Adrenal gland (tissue), 12 donors: ENCODE measurements around the gene TMEM245. TPM values are rescaled to one million over a fixed set of nuclear protein-coding genes. Genes with fewer than 3 reads are reported as not detected.

Experiments
- DNase-seq, 7 donors: peaks; one replicate each; pipeline ENCODE4 v3.0.0-alpha.2; 2019 to 2020
- H3K27ac ChIP-seq, 5 donors: fragments of 200-600 bp; sonication (generic) in 4 of 5; 1 replicate in 3 of 5; 2 replicates in 2 of 5; pipeline versions ENCODE4 v1.5.1 to v1.8.0; 2016 to 2020; ENCODE audit warnings: mild to moderate bottlenecking in 1 of 5
- H3K27me3 ChIP-seq: fragments of 200-600 bp; 2 replicates; pipeline ENCODE4 v1.8.0; 2021
- H3K36me3 ChIP-seq, 2 donors: fragments of 200-600 bp; replicated peaks in 1 of 2; 1 replicate in 1 of 2; 2 replicates in 1 of 2; pipeline versions ENCODE4 v1.5.1 to v1.8.0; 2018 to 2022
- H3K4me1 ChIP-seq, 2 donors: fragments of 200-600 bp; replicated peaks in 1 of 2; 1 replicate in 1 of 2; 2 replicates in 1 of 2; pipeline versions ENCODE4 v1.5.1 to v1.8.0; 2018 to 2021
- H3K4me3 ChIP-seq, 4 donors: fragments of 200-600 bp; sonication (generic) in 3 of 4; one replicate each; pipeline ENCODE4 v1.5.1; 2016 to 2018
- H3K9me3 ChIP-seq, 3 donors: fragments of 200-600 bp; sonication (generic) in 1 of 3; replicated peaks in 1 of 3; 1 replicate in 2 of 3; 2 replicates in 1 of 3; pipeline versions ENCODE4 v1.5.1 to v1.8.0; 2016 to 2021
- POLR2A ChIP-seq, 2 donors: fragments of 450-650 bp; IDR thresholded peaks; one replicate each; pipeline ENCODE4 v1.6.1; 2017; ENCODE audit warnings: antibody characterized with exemption in 2 of 2, mild to moderate bottlenecking in 2 of 2, moderate library complexity in 1 of 2
- WGBS, 4 donors: extraction: QIAGEN DNeasy Blood & Tissue Kit in 2 of 4; methylation state at CpG; one replicate each; pipeline versions ENCODE4 v1.1.5 to v1.1.7; 2013 to 2017; 5-methylcytosine and 5-hydroxymethylcytosine counted together
- intact Hi-C, 2 donors: fragments of 100-400 bp; cut with DNase I; formaldehyde crosslinking; loops; one replicate each; pipeline versions ENCODE4 v1.14.1 to v1.15.0; 2022 to 2023
- polyA plus RNA-seq, 3 donors: library from polyadenylated mRNA; stranded (reverse); fragments of 200-250 nt in 2 of 3; fragments of 350-450 nt in 1 of 3; fragmentation: Illumina TruSeq in 1 of 3; extraction: RNeasy Lipid Tissue Mini Kit (QIAGEN cat#74804) in 1 of 3; gene quantifications; one replicate each; pipeline ENCODE4 v1.2.3, GENCODE V29; 2013 to 2014
- total RNA-seq, 9 donors: library from RNA; depleted of rRNA in 4 of 9; stranded (reverse); fragments of >200 nt in 4 of 9; fragments of 120-200 nt in 1 of 9; fragmentation: NEBNext Ultra II Directional in 1 of 9; extraction: Animal tissue kit (Norgen Biotek cat#: 25700) in 1 of 9; gene quantifications; one replicate each; pipeline versions ENCODE4 v1.1.0 to v1.2.4, GENCODE V29; 2013 to 2023
- TF ChIP-seq, protein P1 (sequence below), 6 experiments: fragments of 450-650 bp in 4 of 6; fragments of 200-600 bp in 2 of 6; sonication (generic) in 1 of 6; IDR thresholded peaks; 1 replicate in 5 of 6; 2 replicates in 1 of 6; pipeline versions ENCODE4 v1.5.1 to v1.8.0; 2016 to 2021; ENCODE audit warnings: antibody characterized with exemption in 6 of 6, mild to moderate bottlenecking in 2 of 6, moderate library complexity in 1 of 6
- donor health status: healthy with polysubstance abuse.
- donor health status: Bipolar disorder and iron deficiency.
- donor health status: DM: yes; HTN: yes; CAD: no.
- donor health status: DM: no; HTN: no; CAD: no.
- donor health status: DM: no; HTN: no; CAD: no.
- donor health status: DM: yes; HTN: yes; CAD: no.

The TMEM245 gene
- total and polyA plus RNA-seq, 12 donors = 23.6 to 363 (median 143) TPM

DNA sequence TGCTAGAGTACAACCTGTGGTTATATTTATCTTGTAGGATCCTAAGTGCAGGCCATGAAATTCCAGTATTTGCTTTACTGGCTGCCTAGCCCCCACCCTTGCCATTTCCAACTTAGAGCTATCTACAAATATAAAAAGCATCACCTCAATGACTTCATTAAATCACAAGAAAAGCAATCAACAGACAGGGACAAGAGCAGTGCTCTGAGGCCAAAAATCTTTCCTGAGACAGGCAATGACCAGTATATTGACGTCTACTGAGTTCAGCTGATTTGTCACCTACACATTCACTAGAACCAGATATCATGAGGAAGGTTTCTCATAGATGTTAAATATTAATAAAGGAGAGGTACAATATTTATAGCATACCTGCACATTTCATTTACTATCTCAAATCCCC lies 68.0 kb downstream of the TMEM245 start:
- Histone ChIP-seq H3K27ac (peak overlapping the region in 1 of 5 donors; percentile 15), H3K27me3 (no peaks in the 10 kb centered on the region), H3K9me3 (no peaks in the 10 kb centered on the region), H3K4me1 (peaks cover 10 to 31% of the 10 kb centered on the region in 2 donors), H3K4me3 (no peak overlapping the region), H3K36me3 (peaks cover 0 to 63% of the 10 kb centered on the region in 2 donors)
- intact Hi-C loops = no loop called here
- WGBS, 4 donors = 73 to 90% (median 80%) methylated on average over 1 of the region's 1 CpG
- DNase-seq = no peak
- TF ChIP-seq, protein P1, sequence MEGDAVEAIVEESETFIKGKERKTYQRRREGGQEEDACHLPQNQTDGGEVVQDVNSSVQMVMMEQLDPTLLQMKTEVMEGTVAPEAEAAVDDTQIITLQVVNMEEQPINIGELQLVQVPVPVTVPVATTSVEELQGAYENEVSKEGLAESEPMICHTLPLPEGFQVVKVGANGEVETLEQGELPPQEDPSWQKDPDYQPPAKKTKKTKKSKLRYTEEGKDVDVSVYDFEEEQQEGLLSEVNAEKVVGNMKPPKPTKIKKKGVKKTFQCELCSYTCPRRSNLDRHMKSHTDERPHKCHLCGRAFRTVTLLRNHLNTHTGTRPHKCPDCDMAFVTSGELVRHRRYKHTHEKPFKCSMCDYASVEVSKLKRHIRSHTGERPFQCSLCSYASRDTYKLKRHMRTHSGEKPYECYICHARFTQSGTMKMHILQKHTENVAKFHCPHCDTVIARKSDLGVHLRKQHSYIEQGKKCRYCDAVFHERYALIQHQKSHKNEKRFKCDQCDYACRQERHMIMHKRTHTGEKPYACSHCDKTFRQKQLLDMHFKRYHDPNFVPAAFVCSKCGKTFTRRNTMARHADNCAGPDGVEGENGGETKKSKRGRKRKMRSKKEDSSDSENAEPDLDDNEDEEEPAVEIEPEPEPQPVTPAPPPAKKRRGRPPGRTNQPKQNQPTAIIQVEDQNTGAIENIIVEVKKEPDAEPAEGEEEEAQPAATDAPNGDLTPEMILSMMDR (IDR thresholded peaks at IDR 0.05) = no peak
- no peak for TF ChIP-seq POLR2A (IDR thresholded peaks at IDR 0.05)

DNA sequence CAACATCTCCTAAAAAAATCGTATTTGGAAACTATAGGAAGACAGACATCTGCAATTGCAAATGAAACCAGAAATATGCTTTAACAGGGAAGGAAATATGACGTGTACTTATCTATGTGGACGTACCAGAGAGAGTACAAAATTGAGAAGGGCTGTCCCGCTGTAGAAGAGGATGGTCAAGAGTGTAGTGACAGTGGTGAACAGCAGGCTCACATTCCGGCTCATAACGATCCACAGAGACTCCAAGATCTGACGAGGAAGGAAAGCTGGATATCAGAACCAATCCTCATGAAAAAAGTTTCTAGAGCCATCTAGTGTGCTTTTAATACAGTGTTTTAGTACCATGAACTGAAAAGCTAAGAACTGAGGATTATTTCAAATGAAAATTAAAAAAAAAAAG lies 69.3 kb downstream of the TMEM245 start:
- WGBS, 4 donors = 75 to 80% (median 79%) methylated on average over 7 of the region's 7 CpGs
- H3K27me3 ChIP-seq = no peaks in the 10 kb centered on the region
- intact Hi-C loops = no loop called here
- peaks cover 0 to 65% of the 10 kb centered on the region in 2 donors for H3K36me3 ChIP-seq
- H3K4me1 ChIP-seq = peaks cover 10 to 31% of the 10 kb centered on the region in 2 donors
- DNase-seq = no peak
- TF ChIP-seq POLR2A (IDR thresholded peaks at IDR 0.05) = no peak
- TF ChIP-seq, protein P1 (IDR thresholded peaks at IDR 0.05) = no peak
- H3K4me3 ChIP-seq = no peak overlapping the region
- H3K9me3 ChIP-seq = no peaks in the 10 kb centered on the region
- no peak overlapping the region for H3K27ac ChIP-seq

DNA sequence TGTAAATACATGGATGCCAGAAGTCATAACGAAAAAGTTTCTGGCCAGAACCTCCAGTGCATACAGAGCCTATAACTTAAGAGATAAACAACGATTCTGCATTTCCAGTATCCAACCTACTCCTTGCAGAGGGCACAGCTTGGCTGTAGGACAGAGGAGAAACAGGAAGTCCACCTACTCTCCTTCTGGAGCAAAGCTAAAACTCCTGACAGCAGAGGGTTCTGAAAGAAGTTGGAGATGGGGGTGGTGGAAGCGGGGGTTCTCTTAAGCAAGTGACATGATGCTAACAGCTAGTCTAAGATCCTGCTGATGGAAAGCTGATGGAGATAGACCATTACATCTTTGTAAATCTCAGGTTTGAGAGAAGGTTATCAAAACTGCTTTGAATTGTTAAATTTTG lies 70.9 kb downstream of the TMEM245 start:
- Histone ChIP-seq H3K36me3 (peaks cover 0 to 68% of the 10 kb centered on the region in 2 donors), H3K27me3 (no peaks in the 10 kb centered on the region), H3K4me3 (no peak overlapping the region), H3K9me3 (no peaks in the 10 kb centered on the region), H3K4me1 (peaks cover 5 to 20% of the 10 kb centered on the region in 2 donors), H3K27ac (no peak overlapping the region)
- TF ChIP-seq POLR2A (IDR thresholded peaks at IDR 0.05) = no peak
- TF ChIP-seq, protein P1 (IDR thresholded peaks at IDR 0.05) = no peak
- 90 to 98% (median 94%) methylated on average over 3 of the region's 3 CpGs for WGBS, 4 donors
- intact Hi-C loops = no loop called here
- DNase-seq = no peak

DNA sequence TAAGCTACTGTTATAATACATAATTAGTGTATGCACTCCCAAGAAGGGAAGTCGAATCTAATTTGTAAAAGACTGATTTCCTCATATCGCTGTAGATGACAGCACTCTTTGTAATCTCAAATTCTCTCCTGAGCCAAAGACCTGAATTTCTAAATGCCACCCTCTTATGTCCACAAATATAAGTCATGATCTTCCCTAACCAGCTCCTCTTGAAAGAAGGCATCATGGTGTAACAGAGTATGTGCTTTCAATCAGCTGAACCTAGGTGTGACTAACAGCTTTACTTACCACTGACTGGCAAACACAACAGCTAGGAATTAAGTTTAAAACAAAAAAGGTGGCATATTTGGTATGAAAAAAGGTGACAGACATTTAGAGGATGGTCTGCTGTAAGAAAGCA lies 72.5 kb downstream of the TMEM245 start:
- TF ChIP-seq, protein P1 (IDR thresholded peaks at IDR 0.05) = no peak
- no peak for TF ChIP-seq POLR2A (IDR thresholded peaks at IDR 0.05)
- Histone ChIP-seq H3K4me3 (no peak overlapping the region), H3K9me3 (no peaks in the 10 kb centered on the region), H3K27ac (no peak overlapping the region), H3K27me3 (no peaks in the 10 kb centered on the region), H3K4me1 (peaks cover 0 to 7% of the 10 kb centered on the region in 2 donors), H3K36me3 (peaks cover 0 to 58% of the 10 kb centered on the region in 2 donors)
- intact Hi-C loops = no loop called here
- WGBS, 4 donors = 88 to 96% (median 90%) methylated on average over 2 of the region's 2 CpGs
- no peak for DNase-seq
